Spleen (tissue), 11 donors: Measurements from ENCODE around the gene SEMA3B. TPM values are rescaled to one million over a fixed set of nuclear protein-coding genes. Genes with fewer than 3 reads are reported as not detected.
"Not testable (repeated sequence)": the region's sequence is repeated elsewhere in the genome, so short reads cannot be mapped to it uniquely, and the experiment has no call there.

Experiments used
- DNase-seq: peaks from one replicate; pipeline ENCODE4 v3.0.0-alpha.2; 2020
- H3K27ac ChIP-seq, 8 donors: fragments of 200-600 bp; sonication (generic) in 7 of 8; 1 replicate in 4 of 8; 2 replicates in 4 of 8; pipeline versions ENCODE4 v1.5.0 to v1.8.0; 2016 to 2021; ENCODE audit warnings: inconsistent platforms in 4 of 8, mild to moderate bottlenecking in 4 of 8, moderate library complexity in 1 of 8
- H3K27me3 ChIP-seq, 7 donors: fragments of 200-600 bp; sonication (generic) in 6 of 7; replicated peaks in 1 of 7; 1 replicate in 4 of 7; 2 replicates in 3 of 7; pipeline versions ENCODE4 v1.5.0 to v1.8.0; 2016 to 2021; ENCODE audit warnings: inconsistent platforms in 3 of 7, mild to moderate bottlenecking in 1 of 7
- H3K36me3 ChIP-seq, 6 donors: fragments of 200-600 bp; sonication (generic) in 5 of 6; 1 replicate in 4 of 6; 2 replicates in 2 of 6; pipeline versions ENCODE4 v1.5.0 to v1.8.0; 2016 to 2021; ENCODE audit warnings: inconsistent platforms in 2 of 6
- H3K4me1 ChIP-seq, 6 donors: fragments of 200-600 bp; sonication (generic) in 5 of 6; 1 replicate in 3 of 6; 2 replicates in 3 of 6; pipeline versions ENCODE4 v1.5.0 to v1.8.0; 2016 to 2021; ENCODE audit warnings: inconsistent platforms in 3 of 6
- H3K4me3 ChIP-seq, 8 donors: fragments of 200-600 bp; sonication (generic) in 7 of 8; 1 replicate in 4 of 8; 2 replicates in 4 of 8; pipeline versions ENCODE4 v1.5.0 to v1.8.0; 2016 to 2021; ENCODE audit warnings: inconsistent platforms in 4 of 8, mild to moderate bottlenecking in 4 of 8, moderate library complexity in 2 of 8
- H3K9me3 ChIP-seq, 8 donors: fragments of 200-600 bp; sonication (generic) in 7 of 8; 1 replicate in 4 of 8; 2 replicates in 4 of 8; pipeline versions ENCODE4 v1.5.0 to v1.8.0; 2016 to 2021; ENCODE audit warnings: inconsistent platforms in 4 of 8
- POLR2A ChIP-seq, 3 donors: fragments of 450-650 bp; IDR thresholded peaks; one replicate each; pipeline ENCODE4 v1.5.1; 2017; ENCODE audit warnings: antibody characterized with exemption in 3 of 3, mild to moderate bottlenecking in 1 of 3
- POLR2AphosphoS5 ChIP-seq, 3 donors: sonication (generic); formaldehyde crosslinking; IDR thresholded peaks; one replicate each; pipeline ENCODE4 v1.5.1; 2017; ENCODE audit warnings: antibody characterized with exemption in 3 of 3
- WGBS, 5 donors: extraction: QIAGEN DNeasy Blood & Tissue Kit in 3 of 5; methylation state at CpG; one replicate each; pipeline versions ENCODE4 v1.1.5 to v1.1.7; 2013 to 2018; 5-methylcytosine and 5-hydroxymethylcytosine counted together
- intact Hi-C: fragments of 100-400 bp; cut with DNase I; formaldehyde crosslinking; loops from one replicate; pipeline ENCODE4 v1.15.0; 2023; ENCODE audit warnings: low total_unique reads
- polyA plus RNA-seq, 3 donors: library from polyadenylated mRNA; stranded (reverse); fragments of 200-250 nt; gene quantifications; one replicate each; pipeline ENCODE4 v1.2.1, GENCODE V29; 2013
- total RNA-seq, 7 donors: library from RNA; depleted of rRNA in 3 of 7; stranded (reverse); fragments of >200 nt in 3 of 7; fragmentation: NEBNext Ultra II Directional in 4 of 7; extraction: Animal tissue kit (Norgen Biotek cat#: 25700) in 4 of 7; gene quantifications; one replicate each; pipeline versions ENCODE4 v1.1.0 to v1.2.1, GENCODE V29; 2016 to 2021
- TF ChIP-seq, protein P1 (sequence below), 11 experiments: fragments of 200-600 bp in 7 of 11; fragments of 450-650 bp in 4 of 11; sonication (generic) in 4 of 11; IDR thresholded peaks in 8 of 11; conservative IDR thresholded peaks in 3 of 11; 1 replicate in 7 of 11; 2 replicates in 4 of 11; pipeline versions ENCODE4 v1.4.0 to v1.8.0; 2016 to 2021; ENCODE audit warnings: antibody characterized with exemption in 11 of 11, inconsistent platforms in 4 of 11, mild to moderate bottlenecking in 1 of 11
- donor health status: healthy with polysubstance abuse.
- donor health status: DM: no; HTN: no; CAD: no; lungs with moderate emphysema.
- donor health status: DM: no; HTN: no; CAD: no.
- donor health status: Bipolar disorder and iron deficiency.
- donor health status: healthy.
- donor health status: DM: no; HTN: no; CAD: no.
- donor health status: DM: yes; HTN: yes; CAD: no.

Gene SEMA3B
- total and polyA plus RNA-seq, 10 donors = 2.2 to 14.5 (median 4.0) TPM

- Histone ChIP-seq H3K9me3 (no peaks in the 10 kb centered on the region), H3K4me1 (peaks cover 5 to 34% (median 32%) of the 10 kb centered on the region in 6 donors), H3K27ac (no peak overlapping the region), H3K36me3 (no peaks in the 10 kb centered on the region), H3K4me3 (no peak overlapping the region), H3K27me3 (peaks cover 5 to 50% (median 38%) of the 10 kb centered on the region in 7 donors)
- TF ChIP-seq POLR2AphosphoS5 (IDR thresholded peaks at IDR 0.05) (no peak), POLR2A (IDR thresholded peaks at IDR 0.05) (no peak)
- TF ChIP-seq, protein P1, sequence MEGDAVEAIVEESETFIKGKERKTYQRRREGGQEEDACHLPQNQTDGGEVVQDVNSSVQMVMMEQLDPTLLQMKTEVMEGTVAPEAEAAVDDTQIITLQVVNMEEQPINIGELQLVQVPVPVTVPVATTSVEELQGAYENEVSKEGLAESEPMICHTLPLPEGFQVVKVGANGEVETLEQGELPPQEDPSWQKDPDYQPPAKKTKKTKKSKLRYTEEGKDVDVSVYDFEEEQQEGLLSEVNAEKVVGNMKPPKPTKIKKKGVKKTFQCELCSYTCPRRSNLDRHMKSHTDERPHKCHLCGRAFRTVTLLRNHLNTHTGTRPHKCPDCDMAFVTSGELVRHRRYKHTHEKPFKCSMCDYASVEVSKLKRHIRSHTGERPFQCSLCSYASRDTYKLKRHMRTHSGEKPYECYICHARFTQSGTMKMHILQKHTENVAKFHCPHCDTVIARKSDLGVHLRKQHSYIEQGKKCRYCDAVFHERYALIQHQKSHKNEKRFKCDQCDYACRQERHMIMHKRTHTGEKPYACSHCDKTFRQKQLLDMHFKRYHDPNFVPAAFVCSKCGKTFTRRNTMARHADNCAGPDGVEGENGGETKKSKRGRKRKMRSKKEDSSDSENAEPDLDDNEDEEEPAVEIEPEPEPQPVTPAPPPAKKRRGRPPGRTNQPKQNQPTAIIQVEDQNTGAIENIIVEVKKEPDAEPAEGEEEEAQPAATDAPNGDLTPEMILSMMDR (IDR thresholded peaks at IDR 0.05 in 8 of 11, conservative IDR thresholded peaks at IDR 0.05 in 3 of 11) = no peak
- WGBS, 5 donors = 80 to 91% (median 83%) methylated on average over 4 of the region's 4 CpGs
- DNase-seq = no peak
- intact Hi-C loops = loop anchor here (10.0 kb wide), 1 partner anchor 154 kb away; no protein-coding TSS in a partner anchor
These were observed 9.4 kb downstream of the SEMA3B start for GRCh38 chr3:50278123-50278879.

DNA sequence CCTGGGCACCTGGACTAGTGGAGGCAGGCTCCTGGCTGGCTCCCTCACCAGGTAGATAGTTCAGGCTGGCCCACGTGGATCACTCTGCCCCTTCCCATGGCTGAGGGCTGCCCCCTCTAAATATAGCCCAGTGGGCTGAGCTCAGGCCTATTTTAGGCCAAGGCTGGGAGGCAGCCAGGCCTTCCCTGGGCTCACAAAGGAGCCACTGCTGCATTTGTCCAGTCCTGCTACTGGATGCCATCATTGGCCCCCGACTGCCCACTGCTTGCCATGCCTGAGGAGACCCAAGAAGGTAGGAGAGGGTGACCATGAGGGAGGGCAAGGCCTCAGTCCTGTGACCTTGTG lies 9.9 kb downstream of the SEMA3B start, which contains the start of gene LSMEM2:
TSS of gene LSMEM2 (plus strand) at position 208 of the 345 bp plus-strand sequence. CDS start at position 235, 27 bp downstream.
- intact Hi-C loops = loop anchor here (10.0 kb wide), 1 partner anchor 154 kb away; no protein-coding TSS in a partner anchor
- no peak within 1 kb of the TSS for H3K27ac ChIP-seq

DNA sequence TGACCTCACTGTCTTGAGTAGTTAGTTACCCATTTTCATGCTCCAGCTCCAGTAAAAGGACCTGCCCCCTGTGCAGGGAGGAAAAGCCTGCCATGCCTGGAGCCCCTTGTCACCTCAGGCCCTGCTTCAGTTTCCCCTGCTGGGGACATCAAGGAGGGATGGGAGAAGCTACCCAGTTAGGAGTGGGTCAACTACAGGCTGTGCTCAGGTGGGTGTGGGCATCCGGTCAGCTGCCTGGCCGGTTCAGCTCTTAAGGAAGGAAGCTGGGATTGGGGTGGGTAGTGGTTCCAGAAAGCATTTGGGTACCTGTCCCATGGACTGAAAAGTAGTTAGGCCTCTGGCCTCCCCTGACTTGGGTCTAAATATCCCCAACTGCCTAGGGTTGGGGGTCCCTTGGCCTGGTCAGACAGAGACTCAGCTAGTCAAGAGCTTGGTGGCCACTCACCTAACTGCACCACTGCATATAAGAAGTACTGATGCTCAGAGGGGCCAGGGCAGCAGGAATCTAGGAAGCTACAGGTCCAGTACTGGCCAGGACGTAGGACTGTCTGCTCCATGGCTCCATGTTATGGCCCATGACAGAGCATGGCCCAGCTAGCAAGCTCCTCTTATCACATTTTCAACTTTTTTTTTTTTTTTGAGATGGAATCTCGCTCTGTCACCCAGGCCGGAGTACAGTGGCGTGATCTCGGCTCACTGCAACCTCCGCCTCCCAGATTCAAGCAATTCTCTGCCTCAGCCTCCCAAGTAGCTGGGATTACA lies 10.5 kb downstream of the SEMA3B start:
- 81 to 95% (median 86%) methylated on average over 8 of the region's 8 CpGs for WGBS, 5 donors
- no peak for DNase-seq
- Histone ChIP-seq H3K27ac (no peak overlapping the region), H3K4me3 (no peak overlapping the region), H3K4me1 (peaks cover 4 to 23% (median 20%) of the 10 kb centered on the region in 6 donors), H3K27me3 (peaks cover 5 to 39% (median 28%) of the 10 kb centered on the region in 7 donors), H3K36me3 (no peaks in the 10 kb centered on the region), H3K9me3 (no peaks in the 10 kb centered on the region)
- TF ChIP-seq POLR2AphosphoS5 (IDR thresholded peaks at IDR 0.05) (no peak), POLR2A (IDR thresholded peaks at IDR 0.05) (no peak)
- TF ChIP-seq, protein P1 (IDR thresholded peaks at IDR 0.05 in 8 of 11, conservative IDR thresholded peaks at IDR 0.05 in 3 of 11) = no peak
- intact Hi-C loops = loop anchor here (10.0 kb wide), 1 partner anchor 155 kb away; no protein-coding TSS in a partner anchor

More for the DNA sequence above, 9.9 kb downstream of the SEMA3B start, which contains the start of gene LSMEM2:
- WGBS, 5 donors = 54 to 85% (median 72%) methylated on average over 2 of the region's 2 CpGs; no CpG with 5 or more reads in 1 of the 5 donors
- no peak for DNase-seq
- no peaks in the 10 kb centered on the region for H3K36me3 ChIP-seq
- no peak within 1 kb of the TSS for H3K4me3 ChIP-seq
- H3K4me1 ChIP-seq = peaks cover 4 to 29% (median 26%) of the 10 kb centered on the region in 6 donors
- H3K27me3 ChIP-seq = peaks cover 5 to 44% (median 32%) of the 10 kb centered on the region in 7 donors
- TF ChIP-seq POLR2AphosphoS5 (IDR thresholded peaks at IDR 0.05) (no peak), POLR2A (IDR thresholded peaks at IDR 0.05) (no peak)
- TF ChIP-seq, protein P1 (IDR thresholded peaks at IDR 0.05 in 8 of 11, conservative IDR thresholded peaks at IDR 0.05 in 3 of 11) = no peak
- no peaks in the 10 kb centered on the region for H3K9me3 ChIP-seq

GRCh38 chr3:50284121-50284520 lies 15.2 kb downstream of the SEMA3B start:
- peaks cover 0 to 33% (median 28%) of the 10 kb centered on the region in 6 donors for H3K36me3 ChIP-seq
- intact Hi-C loops, H3K4me3 ChIP-seq, DNase-seq, H3K27me3 ChIP-seq, H3K4me1 ChIP-seq, H3K9me3 ChIP-seq, H3K27ac ChIP-seq: not testable (repeated sequence)
- WGBS, 5 donors = 85 to 95% (median 90%) methylated on average over 6 of the region's 6 CpGs
